D721Med (cell line): ENCODE results near the gene ZNF195.
"Not testable (repeated sequence)": the region's sequence is repeated elsewhere in the genome, so short reads cannot be mapped to it uniquely, and the experiment has no call there.

Experiments
- DNase-seq: peaks from one replicate; pipeline ENCODE4 v3.0.0; 2011; ENCODE audit warnings: low spot score; ENCODE audit not compliant: insufficient read length
- FAIRE-seq: peaks from 2 replicates; lab custom pipeline; 2011; peaks lifted over from hg19 to GRCh38; lab: Jason Lieb, UNC
- CTCF ChIP-seq: IDR thresholded peaks from 2 replicates; pipeline ENCODE4 v1.5.1; 2012; ENCODE audit warnings: mild to moderate bottlenecking, control low read depth; ENCODE audit not compliant: insufficient read depth; ENCODE audit errors: missing control alignments

Gene ZNF195

GRCh38 chr11:3378426-3379423 is at the start of gene ZNF195:
Gene ZNF195 (minus strand): TSS chr11:3379146. CDS start chr11:3379040, 106 bp downstream.
- no peak for TF ChIP-seq CTCF
- FAIRE-seq (no peak), DNase-seq (peak; percentile 67)

DNA sequence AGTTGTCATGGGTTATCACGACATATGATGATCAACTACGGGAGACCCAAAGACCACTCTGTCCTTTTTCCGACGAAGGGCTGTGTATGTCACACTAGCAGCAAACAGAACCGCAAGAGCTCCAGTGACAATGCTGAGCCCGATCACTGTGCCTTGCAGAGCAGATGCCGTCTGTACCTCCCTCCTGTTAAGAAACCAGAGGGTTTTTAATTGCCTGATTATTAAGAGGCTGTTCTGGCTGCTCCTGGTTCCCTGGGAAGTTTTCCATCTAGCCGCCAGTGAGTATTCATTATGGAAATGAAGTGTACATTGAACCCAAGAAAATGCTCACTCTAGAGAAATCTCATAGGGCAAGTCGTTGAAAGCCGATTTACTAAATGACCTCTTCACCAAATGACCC is 49.1 kb upstream of the ZNF195 start:
- not testable (repeated sequence) for FAIRE-seq

DNA sequence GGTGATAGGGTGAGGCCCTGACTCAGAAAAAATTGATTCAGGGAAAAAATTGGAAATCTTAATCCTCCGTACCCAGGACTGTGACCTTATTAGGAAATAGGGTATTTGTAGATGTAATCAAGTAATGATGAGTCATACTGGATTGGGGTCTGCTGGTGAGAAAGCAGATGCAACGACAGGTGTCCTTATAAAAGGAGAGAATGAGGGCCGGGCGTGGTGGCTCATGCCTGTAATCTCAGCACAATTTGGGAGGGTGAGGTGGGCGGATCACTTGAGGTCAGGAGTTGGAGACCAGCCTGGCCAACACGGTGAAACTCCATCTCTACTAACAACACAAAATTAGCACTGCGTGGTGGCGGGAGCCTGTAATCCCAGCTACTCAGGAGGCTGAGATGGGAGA is 47.6 kb upstream of the ZNF195 start:
- not testable (repeated sequence) for DNase-seq, FAIRE-seq

More for the DNA sequence above, 49.1 kb upstream of the ZNF195 start:
- not testable (repeated sequence) for DNase-seq

DNA sequence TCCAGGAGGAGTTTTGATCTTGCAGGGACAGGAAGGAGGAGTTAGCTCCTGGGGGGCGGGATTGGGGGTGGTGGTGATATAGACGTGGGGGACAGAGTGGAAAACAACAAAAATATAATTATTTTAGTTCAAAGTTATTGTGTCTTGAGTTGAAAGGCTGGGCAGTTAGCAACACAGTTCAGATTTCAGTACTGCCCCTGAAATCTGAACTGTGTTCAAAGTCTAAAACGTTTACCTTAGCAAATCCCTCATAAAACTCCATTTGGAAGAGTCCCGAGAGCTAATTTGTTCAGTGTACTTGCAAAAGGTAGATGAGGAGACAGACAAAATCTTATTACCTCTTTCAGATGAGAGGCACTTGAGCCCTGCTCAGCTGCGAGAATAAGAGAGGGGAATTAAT is 45.0 kb upstream of the ZNF195 start:
- not testable (repeated sequence) for DNase-seq, FAIRE-seq

DNA sequence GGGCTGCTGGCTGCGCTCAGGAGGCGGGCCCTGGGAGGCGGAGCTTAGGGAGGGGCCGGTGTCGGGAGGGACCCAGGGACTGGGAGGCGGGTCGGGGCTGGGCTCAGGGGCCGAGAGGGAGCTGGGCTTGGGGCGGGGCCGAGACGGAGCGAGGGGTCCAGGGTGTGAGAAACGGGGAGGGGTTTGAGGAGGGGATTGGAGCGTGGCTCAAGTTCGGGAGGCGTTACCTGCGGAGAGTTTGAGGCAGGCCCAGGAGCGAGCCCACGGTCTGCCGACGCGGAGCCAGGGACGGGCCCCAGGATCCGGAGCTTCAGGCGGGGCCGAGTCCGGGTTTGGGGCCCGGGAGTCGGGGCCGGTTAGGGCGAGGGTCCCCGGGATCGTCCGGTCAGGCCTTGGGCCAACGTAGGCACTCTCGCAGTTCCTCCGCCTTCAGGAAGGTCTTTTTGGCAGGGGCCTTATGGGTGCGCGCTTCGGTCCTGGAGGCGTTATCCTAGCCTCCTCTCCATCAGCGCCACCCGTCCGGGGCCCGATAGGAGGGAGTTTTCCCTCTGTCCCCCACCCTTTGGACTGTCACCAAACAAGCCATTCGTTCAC is 44.3 kb upstream of the ZNF195 start:
- not testable (repeated sequence) for FAIRE-seq, DNase-seq

- FAIRE-seq: not testable (repeated sequence)
- peak; percentile 13 for DNase-seq
Observed at GRCh38 chr11:3422380-3423137, 43.6 kb upstream of the ZNF195 start.

GRCh38 chr11:3421608-3422379 is 42.8 kb upstream of the ZNF195 start:
- FAIRE-seq, DNase-seq: not testable (repeated sequence)

GRCh38 chr11:3420281-3421042 is 41.5 kb upstream of the ZNF195 start:
- not testable (repeated sequence) for DNase-seq, FAIRE-seq

DNA sequence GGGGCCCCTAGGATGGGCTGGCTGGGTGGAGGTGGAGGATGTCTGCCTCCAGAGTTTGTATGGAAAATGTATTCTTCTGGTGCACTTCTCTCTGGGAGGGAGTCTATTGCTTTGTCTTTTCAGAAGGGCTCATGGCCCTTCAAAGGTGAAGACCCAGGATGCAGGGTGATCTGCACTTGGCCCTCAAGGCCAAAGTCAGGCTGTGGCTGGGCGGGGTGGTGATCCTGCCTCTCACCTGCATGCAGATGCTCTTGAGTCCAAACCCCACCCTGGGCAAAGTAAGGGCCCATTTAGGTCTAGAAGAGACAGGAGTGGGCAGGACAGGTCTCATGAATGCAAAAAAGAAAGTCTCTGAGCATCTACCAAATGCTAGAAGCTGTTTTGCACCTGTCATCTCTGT is 40.5 kb upstream of the ZNF195 start:
- not testable (repeated sequence) for DNase-seq, FAIRE-seq

- DNase-seq, FAIRE-seq: not testable (repeated sequence)
- peak; percentile 39 for TF ChIP-seq CTCF
Observed at GRCh38 chr11:3417047-3417446, 38.1 kb upstream of the ZNF195 start.

DNA sequence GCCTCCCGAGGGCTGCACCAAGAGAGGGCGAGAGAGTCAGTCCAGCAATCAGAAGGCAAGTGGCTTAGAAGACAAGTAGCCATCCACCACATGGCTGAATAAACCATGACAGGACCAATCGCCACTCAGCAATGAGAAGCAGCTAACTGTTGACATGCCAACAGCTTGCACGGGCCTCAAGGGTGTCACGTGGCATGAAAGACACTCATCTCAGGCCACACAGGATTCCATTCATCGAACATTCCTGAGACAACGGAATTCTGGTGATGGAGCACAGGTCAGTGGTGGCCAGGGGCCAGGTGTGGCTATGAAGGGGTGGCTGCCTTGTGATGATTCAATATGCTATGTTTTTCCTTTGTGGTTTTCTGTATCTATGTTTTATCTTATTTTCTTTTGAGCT is 36.4 kb upstream of the ZNF195 start:
- DNase-seq, FAIRE-seq: not testable (repeated sequence)

DNA sequence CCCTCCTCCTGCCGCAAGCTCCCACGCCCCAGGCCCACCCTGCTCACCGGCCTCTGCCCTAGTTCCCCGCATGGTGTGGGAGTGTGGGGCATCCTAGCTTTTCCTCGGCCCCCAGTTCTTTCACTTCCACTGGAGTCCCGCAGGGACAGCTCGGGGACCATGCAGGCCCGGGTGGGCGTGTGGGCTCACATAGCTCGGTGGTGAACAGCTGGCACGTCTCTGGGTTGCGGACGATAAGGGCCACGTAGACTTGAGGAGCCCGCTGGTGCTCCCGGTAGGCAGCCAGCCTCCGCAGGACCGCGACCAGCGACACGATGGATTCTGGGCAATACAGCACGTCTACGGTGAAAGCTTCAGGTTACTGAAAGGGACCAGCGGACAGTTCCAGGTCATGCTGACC is 34.7 kb upstream of the ZNF195 start:
- FAIRE-seq, DNase-seq: not testable (repeated sequence)
